Right atrium auricular region (tissue), 2 donors: ENCODE measurements around the gene ERGIC1. TPM values are rescaled to one million over a fixed set of nuclear protein-coding genes. Genes with fewer than 3 reads are reported as not detected.

Experiments used
- DNase-seq: peaks from one replicate; pipeline ENCODE4 v3.0.0-alpha.2; 2019; ENCODE audit warnings: low spot score
- H3K27ac ChIP-seq, 2 donors: fragments of 200-600 bp; sonication (generic); 1 replicate in 1 of 2; 2 replicates in 1 of 2; pipeline ENCODE4 v1.5.1; 2016 to 2019
- H3K27me3 ChIP-seq, 2 donors: fragments of 200-600 bp; sonication (generic); one replicate each; pipeline versions ENCODE4 v1.5.1 to v1.6.0; 2017 to 2019
- H3K36me3 ChIP-seq: fragments of 200-600 bp; sonication (generic); one replicate; pipeline ENCODE4 v1.5.1; 2016
- H3K4me1 ChIP-seq, 2 donors: fragments of 200-600 bp; sonication (generic); one replicate each; pipeline versions ENCODE4 v1.5.1 to v1.6.0; 2017 to 2019
- H3K4me3 ChIP-seq, 2 donors: fragments of 200-600 bp; sonication (generic); 1 replicate in 1 of 2; 2 replicates in 1 of 2; pipeline ENCODE4 v1.5.1; 2017 to 2019; ENCODE audit warnings: mild to moderate bottlenecking in 1 of 2, moderate library complexity in 1 of 2
- H3K9me3 ChIP-seq, 2 donors: fragments of 200-600 bp; sonication (generic); one replicate each; pipeline ENCODE4 v1.5.1; 2019
- total RNA-seq, 2 donors: library from RNA; depleted of rRNA; stranded (reverse); fragments of >200 nt; gene quantifications; one replicate each; pipeline ENCODE4 v1.1.0, GENCODE V29; 2016
- TF ChIP-seq, protein P1 (sequence below), 2 donors: fragments of 200-600 bp; sonication (generic); IDR thresholded peaks; one replicate each; pipeline ENCODE4 v1.5.1; 2019; ENCODE audit warnings: antibody characterized with exemption in 2 of 2

ERGIC1 gene
- total RNA-seq, 2 donors from 2014 or later = 70.7 to 113 TPM

GRCh38 chr5:172969921-172970320 is 135.9 kb downstream of the ERGIC1 start:
- H3K36me3 ChIP-seq = peaks cover 10% of the 10 kb centered on the region
- H3K9me3 ChIP-seq = no peaks in the 10 kb centered on the region
- DNase-seq = no peak
- H3K4me3 ChIP-seq = no peak overlapping the region
- H3K27me3 ChIP-seq = no peaks in the 10 kb centered on the region
- H3K27ac ChIP-seq = no peak overlapping the region
- H3K4me1 ChIP-seq = no peaks in the 10 kb centered on the region
- TF ChIP-seq, protein P1, sequence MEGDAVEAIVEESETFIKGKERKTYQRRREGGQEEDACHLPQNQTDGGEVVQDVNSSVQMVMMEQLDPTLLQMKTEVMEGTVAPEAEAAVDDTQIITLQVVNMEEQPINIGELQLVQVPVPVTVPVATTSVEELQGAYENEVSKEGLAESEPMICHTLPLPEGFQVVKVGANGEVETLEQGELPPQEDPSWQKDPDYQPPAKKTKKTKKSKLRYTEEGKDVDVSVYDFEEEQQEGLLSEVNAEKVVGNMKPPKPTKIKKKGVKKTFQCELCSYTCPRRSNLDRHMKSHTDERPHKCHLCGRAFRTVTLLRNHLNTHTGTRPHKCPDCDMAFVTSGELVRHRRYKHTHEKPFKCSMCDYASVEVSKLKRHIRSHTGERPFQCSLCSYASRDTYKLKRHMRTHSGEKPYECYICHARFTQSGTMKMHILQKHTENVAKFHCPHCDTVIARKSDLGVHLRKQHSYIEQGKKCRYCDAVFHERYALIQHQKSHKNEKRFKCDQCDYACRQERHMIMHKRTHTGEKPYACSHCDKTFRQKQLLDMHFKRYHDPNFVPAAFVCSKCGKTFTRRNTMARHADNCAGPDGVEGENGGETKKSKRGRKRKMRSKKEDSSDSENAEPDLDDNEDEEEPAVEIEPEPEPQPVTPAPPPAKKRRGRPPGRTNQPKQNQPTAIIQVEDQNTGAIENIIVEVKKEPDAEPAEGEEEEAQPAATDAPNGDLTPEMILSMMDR (IDR thresholded peaks at IDR 0.05) = no peak

DNA sequence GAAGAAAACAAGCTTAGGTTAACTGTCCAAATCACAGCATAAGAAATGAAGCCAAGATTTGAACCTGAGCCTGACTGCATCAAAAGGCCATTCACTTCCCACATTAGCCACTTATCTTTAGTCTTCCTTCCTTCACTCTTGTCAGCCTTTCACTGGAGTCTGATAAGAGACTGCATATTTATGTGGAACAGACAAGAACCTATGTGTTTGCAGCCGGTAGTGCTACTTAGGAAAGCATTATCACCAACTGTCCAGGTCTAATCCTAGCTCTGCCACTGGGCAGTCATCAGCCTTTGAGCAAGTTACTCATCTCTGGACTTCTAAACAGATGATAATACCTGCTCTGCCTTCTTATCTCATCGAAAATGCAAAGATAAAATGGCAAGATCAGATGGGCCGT is 137.4 kb downstream of the ERGIC1 start:
- no peak for DNase-seq
- Histone ChIP-seq H3K9me3 (no peaks in the 10 kb centered on the region), H3K4me1 (no peaks in the 10 kb centered on the region), H3K4me3 (no peak overlapping the region), H3K36me3 (peaks cover 10% of the 10 kb centered on the region), H3K27me3 (no peaks in the 10 kb centered on the region), H3K27ac (no peak overlapping the region)
- TF ChIP-seq, protein P1 (IDR thresholded peaks at IDR 0.05) = no peak

GRCh38 chr5:172972552-172972951 is 138.5 kb downstream of the ERGIC1 start:
- Histone ChIP-seq H3K27me3 (no peaks in the 10 kb centered on the region), H3K4me1 (no peaks in the 10 kb centered on the region), H3K27ac (no peak overlapping the region), H3K4me3 (no peak overlapping the region), H3K36me3 (peaks cover 10% of the 10 kb centered on the region), H3K9me3 (no peaks in the 10 kb centered on the region)
- DNase-seq = no peak
- TF ChIP-seq, protein P1 (IDR thresholded peaks at IDR 0.05) = no peak

GRCh38 chr5:172973127-172973916 is 139.3 kb downstream of the ERGIC1 start:
- no peaks in the 10 kb centered on the region for H3K27me3 ChIP-seq
- no peaks in the 10 kb centered on the region for H3K9me3 ChIP-seq
- H3K4me3 ChIP-seq = no peak overlapping the region
- DNase-seq = no peak
- TF ChIP-seq, protein P1 (IDR thresholded peaks at IDR 0.05) = no peak
- H3K27ac ChIP-seq = no peak overlapping the region
- peaks cover 10% of the 10 kb centered on the region for H3K36me3 ChIP-seq
- no peaks in the 10 kb centered on the region for H3K4me1 ChIP-seq

- H3K9me3 ChIP-seq = no peaks in the 10 kb centered on the region
- TF ChIP-seq, protein P1 (IDR thresholded peaks at IDR 0.05) = no peak
These were observed 139.9 kb downstream of the ERGIC1 start for GRCh38 chr5:172973931-172974330.

DNA sequence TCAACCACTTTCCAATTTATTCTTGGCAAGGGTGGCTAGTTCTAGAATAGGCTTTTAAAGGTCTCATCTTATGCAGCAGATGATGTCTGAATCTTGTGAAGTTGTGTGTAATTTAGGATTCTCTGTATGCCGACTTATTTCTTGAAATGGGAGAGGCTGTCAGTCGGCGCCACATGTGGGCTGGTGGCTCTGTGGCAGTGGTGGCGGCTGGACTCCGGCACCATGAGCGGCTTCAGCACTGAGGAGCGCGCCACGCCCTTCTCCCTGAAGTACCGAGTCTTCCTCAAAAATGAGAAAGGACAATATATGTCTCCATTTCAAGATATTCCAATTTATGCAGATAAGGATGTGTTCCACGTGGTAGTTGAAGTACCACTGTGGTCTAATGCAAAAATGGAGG is 141.2 kb downstream of the ERGIC1 start:
- Histone ChIP-seq H3K27ac (no peak overlapping the region), H3K36me3 (no peaks in the 10 kb centered on the region), H3K4me1 (no peaks in the 10 kb centered on the region), H3K27me3 (no peaks in the 10 kb centered on the region), H3K9me3 (no peaks in the 10 kb centered on the region), H3K4me3 (no peak overlapping the region)
- DNase-seq = no peak
- TF ChIP-seq, protein P1 (IDR thresholded peaks at IDR 0.05) = no peak

More at GRCh38 chr5:172973931-172974330, 139.9 kb downstream of the ERGIC1 start:
- H3K36me3 ChIP-seq = peaks cover 8% of the 10 kb centered on the region
- no peaks in the 10 kb centered on the region for H3K27me3 ChIP-seq
- no peak overlapping the region for H3K4me3 ChIP-seq
- no peaks in the 10 kb centered on the region for H3K4me1 ChIP-seq
- H3K27ac ChIP-seq = no peak overlapping the region
- no peak for DNase-seq
